HEK293 (cell line): ENCODE results near the gene NT5M.

Experiments used
- CTCF ChIP-seq: fragments of 450-650 bp; formaldehyde crosslinking; IDR thresholded peaks from 2 replicates; pipeline ENCODE4 v1.5.1; 2016; ENCODE audit warnings: missing biosample characterization, missing genetic modification characterization
- REST ChIP-seq: fragments of 450-650 bp; formaldehyde crosslinking; IDR thresholded peaks from 2 replicates; pipeline ENCODE4 v1.5.1; 2016; ENCODE audit warnings: missing biosample characterization, missing genetic modification characterization
- YY1 ChIP-seq: fragments of 450-650 bp; formaldehyde crosslinking; IDR thresholded peaks from 2 replicates; pipeline ENCODE4 v1.5.1; 2018; ENCODE audit warnings: missing biosample characterization, missing genetic modification characterization
- ZBTB21 ChIP-seq: fragments of 450-650 bp; formaldehyde crosslinking; IDR thresholded peaks from 2 replicates; pipeline ENCODE4 v1.5.1; 2017; ENCODE audit warnings: missing biosample characterization, missing genetic modification characterization
- ZNF23 ChIP-seq: fragments of 450-650 bp; formaldehyde crosslinking; IDR thresholded peaks from 2 replicates; pipeline ENCODE4 v1.5.1; 2016; ENCODE audit warnings: missing biosample characterization, missing genetic modification characterization, borderline replicate concordance
- ZNF274 ChIP-seq, 2 experiments: fragments of 200-500 bp in 1 of 2; fragments of 450-650 bp in 1 of 2; sonication (Bioruptor generic) in 1 of 2; formaldehyde crosslinking in 1 of 2; IDR thresholded peaks; 2 replicates each; pipeline versions ENCODE4 v1.5.1 to v1.6.1; 2014 to 2016; ENCODE audit warnings: borderline replicate concordance in 1 of 2, inconsistent platforms in 1 of 2, low read length in 1 of 2, missing biosample characterization in 1 of 2, missing genetic modification characterization in 1 of 2
- ZNF292 ChIP-seq: fragments of 450-650 bp; formaldehyde crosslinking; IDR thresholded peaks from 2 replicates; pipeline ENCODE4 v1.5.1; 2016; ENCODE audit warnings: low read depth, missing biosample characterization, missing genetic modification characterization, borderline replicate concordance
- ZNF391 ChIP-seq: fragments of 450-650 bp; formaldehyde crosslinking; IDR thresholded peaks from 2 replicates; pipeline ENCODE4 v1.5.1; 2016; ENCODE audit warnings: low read depth, missing biosample characterization, missing genetic modification characterization, borderline replicate concordance
- ZNF560 ChIP-seq: fragments of 450-650 bp; formaldehyde crosslinking; IDR thresholded peaks from 2 replicates; pipeline ENCODE4 v1.5.1; 2017; ENCODE audit warnings: missing biosample characterization, missing genetic modification characterization, borderline replicate concordance
- ZNF692 ChIP-seq: fragments of 450-650 bp; formaldehyde crosslinking; IDR thresholded peaks from 2 replicates; pipeline ENCODE4 v1.5.1; 2016; ENCODE audit warnings: missing biosample characterization, missing genetic modification characterization
- ZNF768 ChIP-seq: fragments of 450-650 bp; formaldehyde crosslinking; IDR thresholded peaks from 2 replicates; pipeline ENCODE4 v1.5.1; 2018; ENCODE audit warnings: missing biosample characterization, mild to moderate bottlenecking, missing genetic modification characterization
- TF ChIP-seq, protein P1 (sequence below): fragments of 450-650 bp; formaldehyde crosslinking; IDR thresholded peaks from 2 replicates; pipeline ENCODE4 v1.5.1; 2016; ENCODE audit warnings: missing biosample characterization, missing genetic modification characterization, low read depth
- TF ChIP-seq, protein P2 (sequence below): fragments of 450-650 bp; formaldehyde crosslinking; IDR thresholded peaks from 2 replicates; pipeline ENCODE4 v1.5.1; 2016; ENCODE audit warnings: missing biosample characterization, missing genetic modification characterization, borderline replicate concordance

- TF ChIP-seq REST (tag by site-specific recombination) (no peak), ZNF274 (IDR thresholded peaks at IDR 0.05; ENCODE audit: low read length) (no peak), ZNF274 (tag by site-specific recombination; IDR thresholded peaks at IDR 0.05; ENCODE audit: borderline replicate concordance) (no peak), ZNF560 (no peak), CTCF (no peak), ZNF692 (tag by site-specific recombination) (no peak), ZBTB21 (no peak), ZNF23 (tag by site-specific recombination) (no peak), YY1 (no peak), ZNF292 (tag by site-specific recombination) (no peak), ZNF391 (tag by site-specific recombination) (no peak), ZNF768 (tag by site-specific recombination) (no peak)
- TF ChIP-seq, protein P1, sequence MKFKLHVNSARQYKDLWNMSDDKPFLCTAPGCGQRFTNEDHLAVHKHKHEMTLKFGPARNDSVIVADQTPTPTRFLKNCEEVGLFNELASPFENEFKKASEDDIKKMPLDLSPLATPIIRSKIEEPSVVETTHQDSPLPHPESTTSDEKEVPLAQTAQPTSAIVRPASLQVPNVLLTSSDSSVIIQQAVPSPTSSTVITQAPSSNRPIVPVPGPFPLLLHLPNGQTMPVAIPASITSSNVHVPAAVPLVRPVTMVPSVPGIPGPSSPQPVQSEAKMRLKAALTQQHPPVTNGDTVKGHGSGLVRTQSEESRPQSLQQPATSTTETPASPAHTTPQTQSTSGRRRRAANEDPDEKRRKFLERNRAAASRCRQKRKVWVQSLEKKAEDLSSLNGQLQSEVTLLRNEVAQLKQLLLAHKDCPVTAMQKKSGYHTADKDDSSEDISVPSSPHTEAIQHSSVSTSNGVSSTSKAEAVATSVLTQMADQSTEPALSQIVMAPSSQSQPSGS (tag by site-specific recombination), result no peak
- TF ChIP-seq, protein P2, sequence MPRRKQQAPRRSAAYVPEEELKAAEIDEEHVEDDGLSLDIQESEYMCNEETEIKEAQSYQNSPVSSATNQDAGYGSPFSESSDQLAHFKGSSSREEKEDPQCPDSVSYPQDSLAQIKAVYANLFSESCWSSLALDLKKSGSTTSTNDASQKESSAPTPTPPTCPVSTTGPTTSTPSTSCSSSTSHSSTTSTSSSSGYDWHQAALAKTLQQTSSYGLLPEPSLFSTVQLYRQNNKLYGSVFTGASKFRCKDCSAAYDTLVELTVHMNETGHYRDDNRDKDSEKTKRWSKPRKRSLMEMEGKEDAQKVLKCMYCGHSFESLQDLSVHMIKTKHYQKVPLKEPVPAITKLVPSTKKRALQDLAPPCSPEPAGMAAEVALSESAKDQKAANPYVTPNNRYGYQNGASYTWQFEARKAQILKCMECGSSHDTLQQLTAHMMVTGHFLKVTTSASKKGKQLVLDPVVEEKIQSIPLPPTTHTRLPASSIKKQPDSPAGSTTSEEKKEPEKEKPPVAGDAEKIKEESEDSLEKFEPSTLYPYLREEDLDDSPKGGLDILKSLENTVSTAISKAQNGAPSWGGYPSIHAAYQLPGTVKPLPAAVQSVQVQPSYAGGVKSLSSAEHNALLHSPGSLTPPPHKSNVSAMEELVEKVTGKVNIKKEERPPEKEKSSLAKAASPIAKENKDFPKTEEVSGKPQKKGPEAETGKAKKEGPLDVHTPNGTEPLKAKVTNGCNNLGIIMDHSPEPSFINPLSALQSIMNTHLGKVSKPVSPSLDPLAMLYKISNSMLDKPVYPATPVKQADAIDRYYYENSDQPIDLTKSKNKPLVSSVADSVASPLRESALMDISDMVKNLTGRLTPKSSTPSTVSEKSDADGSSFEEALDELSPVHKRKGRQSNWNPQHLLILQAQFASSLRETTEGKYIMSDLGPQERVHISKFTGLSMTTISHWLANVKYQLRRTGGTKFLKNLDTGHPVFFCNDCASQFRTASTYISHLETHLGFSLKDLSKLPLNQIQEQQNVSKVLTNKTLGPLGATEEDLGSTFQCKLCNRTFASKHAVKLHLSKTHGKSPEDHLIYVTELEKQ (tag by site-specific recombination), result no peak
These were observed 23.2 kb downstream of the NT5M start for GRCh38 chr17:17326275-17326875.
